H9 (cell line): ENCODE measurements around the gene PRODH. TPM values are rescaled to one million over a fixed set of nuclear protein-coding genes. Genes with fewer than 3 reads are reported as not detected.

Experiments used
- DNase-seq: peaks from one replicate; pipeline ENCODE4 v3.0.0-alpha.2; 2017
- H2AFZ ChIP-seq: one replicate; pipeline ENCODE4 v1.6.1; 2013; ENCODE audit warnings: mild to moderate bottlenecking, low read length, control low read depth, moderate library complexity
- H2AK5ac ChIP-seq: 2 replicates; pipeline ENCODE4 v1.6.1; 2013; ENCODE audit warnings: low read length, control low read depth, mixed read lengths; ENCODE audit not compliant: insufficient read length
- H2BK120ac ChIP-seq: one replicate; pipeline ENCODE4 v1.6.1; 2013; ENCODE audit warnings: low read depth, mild to moderate bottlenecking, low read length, control low read depth, inconsistent platforms; ENCODE audit not compliant: poor library complexity, severe bottlenecking
- H2BK12ac ChIP-seq: 2 replicates; pipeline ENCODE4 v1.6.1; 2013; ENCODE audit warnings: low read length, control low read depth, mixed read lengths, low read depth; ENCODE audit not compliant: insufficient read length
- H2BK15ac ChIP-seq: 2 replicates; pipeline ENCODE4 v1.6.1; 2013; ENCODE audit warnings: low read depth, low read length, control low read depth
- H2BK20ac ChIP-seq: one replicate; pipeline ENCODE4 v1.6.1; 2013; ENCODE audit warnings: low read depth, mild to moderate bottlenecking, low read length, control low read depth, inconsistent platforms; ENCODE audit not compliant: poor library complexity, severe bottlenecking
- H2BK5ac ChIP-seq: 2 replicates; pipeline ENCODE4 v1.6.1; 2013; ENCODE audit warnings: low read length, control low read depth, mixed read lengths; ENCODE audit not compliant: insufficient read length
- H3K14ac ChIP-seq: 2 replicates; pipeline ENCODE4 v1.6.1; 2013; ENCODE audit warnings: low read length, control low read depth; ENCODE audit not compliant: insufficient read depth
- H3K18ac ChIP-seq: 2 replicates; pipeline ENCODE4 v1.6.1; 2013; ENCODE audit warnings: low read depth, mild to moderate bottlenecking, mixed read lengths, low read length, control low read depth; ENCODE audit not compliant: insufficient read length
- H3K23ac ChIP-seq: 2 replicates; pipeline ENCODE4 v1.6.1; 2013; ENCODE audit warnings: low read length, control low read depth, mixed read lengths, low read depth; ENCODE audit not compliant: insufficient read length
- H3K23me2 ChIP-seq: 2 replicates; pipeline ENCODE4 v1.6.1; 2013; ENCODE audit warnings: low read depth, mild to moderate bottlenecking, mixed read lengths, low read length, control low read depth; ENCODE audit not compliant: insufficient read length, poor library complexity, severe bottlenecking
- H3K27ac ChIP-seq: 2 replicates; pipeline ENCODE4 v1.5.1; 2013; ENCODE audit warnings: low read length, control low read depth, mixed read lengths, low read depth; ENCODE audit not compliant: insufficient read length
- H3K27me3 ChIP-seq: 2 replicates; pipeline ENCODE4 v1.6.1; 2013; ENCODE audit warnings: low read length, control low read depth, inconsistent platforms; ENCODE audit not compliant: insufficient read depth
- H3K4ac ChIP-seq: 2 replicates; pipeline ENCODE4 v1.6.1; 2013; ENCODE audit warnings: low read depth, mild to moderate bottlenecking, control low read depth, inconsistent platforms, low read length, moderate library complexity
- H3K4me1 ChIP-seq: 2 replicates; pipeline ENCODE4 v1.6.1; 2013; ENCODE audit warnings: low read length, control low read depth, inconsistent platforms; ENCODE audit not compliant: insufficient read depth
- H3K4me2 ChIP-seq: 2 replicates; pipeline ENCODE4 v1.6.1; 2013; ENCODE audit warnings: low read length, control low read depth, mixed read lengths; ENCODE audit not compliant: insufficient read length, insufficient read depth
- H3K56ac ChIP-seq: 2 replicates; pipeline ENCODE4 v1.6.1; 2013; ENCODE audit warnings: low read depth, mild to moderate bottlenecking, mixed read lengths, low read length, control low read depth; ENCODE audit not compliant: insufficient read length
- H3K79me1 ChIP-seq: 2 replicates; pipeline ENCODE4 v1.6.1; 2013; ENCODE audit warnings: low read depth, mild to moderate bottlenecking, moderate library complexity, low read length, control low read depth, inconsistent platforms; ENCODE audit not compliant: insufficient read depth, poor library complexity, severe bottlenecking
- H3K79me2 ChIP-seq: 2 replicates; pipeline ENCODE4 v1.6.1; 2013; ENCODE audit warnings: low read length, control low read depth, inconsistent platforms; ENCODE audit not compliant: insufficient read depth
- H3K9ac ChIP-seq: 2 replicates; pipeline ENCODE4 v1.6.1; 2013; ENCODE audit warnings: low read length, control low read depth, mixed read lengths; ENCODE audit not compliant: insufficient read length; ENCODE audit errors: extremely low read depth
- H3K9me3 ChIP-seq: one replicate; pipeline ENCODE4 v1.6.1; 2013; ENCODE audit warnings: low read depth, low read length, inconsistent platforms; ENCODE audit not compliant: control insufficient read depth
- H3T11ph ChIP-seq: one replicate; pipeline ENCODE4 v1.6.1; 2013; ENCODE audit warnings: mild to moderate bottlenecking, low read length, control low read depth, inconsistent platforms
- H4K20me1 ChIP-seq: one replicate; pipeline ENCODE4 v1.6.1; 2013; ENCODE audit not compliant: control insufficient read depth, insufficient read length, insufficient read depth
- H4K5ac ChIP-seq: 2 replicates; pipeline ENCODE4 v1.6.1; 2013; ENCODE audit warnings: low read depth, mild to moderate bottlenecking, mixed read lengths, low read length, control low read depth; ENCODE audit not compliant: insufficient read length
- H4K8ac ChIP-seq: replicated peaks from 2 replicates; pipeline ENCODE4 v1.6.1; 2013; ENCODE audit warnings: low read length, control low read depth, mixed read lengths, low read depth; ENCODE audit not compliant: insufficient read length
- H4K91ac ChIP-seq: 2 replicates; pipeline ENCODE4 v1.6.1; 2013; ENCODE audit warnings: low read depth, mild to moderate bottlenecking, moderate library complexity, mixed read lengths, low read length, control low read depth; ENCODE audit not compliant: insufficient read length
- H3K27ac Mint-ChIP-seq, 3 experiments: 2 replicates in 2 of 3; 3 replicates in 1 of 3; pipeline ENCODE4 v1.8.0; 2020 to 2021; ENCODE audit warnings: mixed read lengths in 3 of 3, mild to moderate bottlenecking in 1 of 3, moderate library complexity in 1 of 3
- H3K27me3 Mint-ChIP-seq: 2 replicates; pipeline ENCODE4 v1.8.0; 2021; ENCODE audit warnings: low read depth, mild to moderate bottlenecking, moderate library complexity, mixed read lengths
- H3K36me3 Mint-ChIP-seq, 3 experiments: 2 replicates in 2 of 3; 3 replicates in 1 of 3; pipeline ENCODE4 v1.8.0; 2020 to 2021; ENCODE audit warnings: low read depth in 3 of 3, mixed read lengths in 3 of 3; ENCODE audit not compliant: insufficient read depth in 1 of 3
- H3K4me1 Mint-ChIP-seq, 2 experiments: 2 replicates each; pipeline ENCODE4 v1.8.0; 2020; ENCODE audit warnings: mixed read lengths in 2 of 2
- H3K4me3 Mint-ChIP-seq, 2 experiments: 2 replicates in 1 of 2; 3 replicates in 1 of 2; pipeline ENCODE4 v1.8.0; 2020 to 2021; ENCODE audit warnings: mild to moderate bottlenecking in 2 of 2, mixed read lengths in 2 of 2, moderate library complexity in 1 of 2
- H3K9me3 Mint-ChIP-seq, 2 experiments: 2 replicates in 1 of 2; 3 replicates in 1 of 2; pipeline ENCODE4 v1.8.0; 2020; ENCODE audit warnings: mild to moderate bottlenecking in 2 of 2, mixed read lengths in 2 of 2, moderate library complexity in 1 of 2
- CTCF ChIP-seq: fragments of 200-600 bp; sonication (generic); conservative IDR thresholded peaks from 3 replicates; pipeline ENCODE4 v1.8.0; 2021; ENCODE audit warnings: antibody characterized with exemption, mild to moderate bottlenecking
- WGBS: extraction: QIAGEN DNeasy Blood & Tissue Kit; methylation state at CpG from one replicate; pipeline ENCODE4 v1.1.7; 2013; ENCODE audit warnings: missing lambda C conversion rate, low lambda C conversion rate, mixed read lengths; ENCODE audit not compliant: insufficient read length; ENCODE audit errors: extremely low coverage; 5-methylcytosine and 5-hydroxymethylcytosine counted together
- total RNA-seq: library from RNA; stranded (reverse); gene quantifications from 2 replicates; pipeline ENCODE4 v1.2.1, GENCODE V29; 2021

Gene PRODH
- total RNA-seq, 1 experiment from 2014 or later: 51.2 TPM

DNA sequence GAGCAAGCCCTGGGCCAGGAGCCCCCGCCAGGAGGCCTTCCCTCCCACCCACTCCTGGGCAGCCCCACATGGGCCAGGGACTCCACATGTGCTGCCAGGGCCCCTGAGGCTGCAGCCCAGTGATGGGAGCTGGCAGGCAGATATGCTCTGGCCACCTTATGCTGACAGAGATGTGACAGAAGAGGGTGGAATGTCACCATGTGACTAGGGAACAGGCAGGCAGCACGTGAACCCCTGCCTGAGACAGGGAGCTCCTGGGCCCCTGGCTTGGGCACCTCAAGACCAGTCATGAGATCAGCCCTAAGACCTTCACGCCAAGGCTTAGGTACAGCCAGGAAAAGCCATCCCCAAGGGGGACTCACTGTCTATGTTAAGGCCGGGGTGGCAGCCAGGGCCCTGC is 9.1 kb downstream of the PRODH start:
- no peak overlapping the region for H3K14ac ChIP-seq
- no peaks in the 10 kb centered on the region for H3K9me3 ChIP-seq
- H3K9me3 Mint-ChIP-seq: no peaks in the 10 kb centered on the region
- no peak overlapping the region for H4K5ac ChIP-seq
- no peaks in the 10 kb centered on the region for H3K79me2 ChIP-seq
- no peak overlapping the region for H2BK20ac ChIP-seq
- no peak overlapping the region for H3T11ph ChIP-seq
- DNase-seq: no peak
- H3K27me3 Mint-ChIP-seq: no peaks in the 10 kb centered on the region
- no peaks in the 10 kb centered on the region for H3K4me1 Mint-ChIP-seq
- no peak overlapping the region for H3K18ac ChIP-seq
- no peaks in the 10 kb centered on the region for H3K23me2 ChIP-seq
- H3K4me3 Mint-ChIP-seq: no peak overlapping the region
- WGBS: no CpG with 5 or more reads among the region's 4 CpGs
- no peak overlapping the region for H2AFZ ChIP-seq
- no peaks in the 10 kb centered on the region for H4K20me1 ChIP-seq
- H3K4me1 ChIP-seq: no peaks in the 10 kb centered on the region
- no peaks in the 10 kb centered on the region for H3K36me3 Mint-ChIP-seq
- H3K27ac Mint-ChIP-seq: no peak overlapping the region
- no peak overlapping the region for H3K23ac ChIP-seq
- H3K27me3 ChIP-seq: no peaks in the 10 kb centered on the region
- H2BK5ac ChIP-seq: no peak overlapping the region
- H3K27ac ChIP-seq: no peak overlapping the region
- H2BK12ac ChIP-seq: no peak overlapping the region
- H3K4me2 ChIP-seq: no peak overlapping the region
- H2BK15ac ChIP-seq: no peak overlapping the region
- H4K91ac ChIP-seq: no peak overlapping the region
- no peak overlapping the region for H3K4ac ChIP-seq
- no peaks in the 10 kb centered on the region for H3K79me1 ChIP-seq
- no peak overlapping the region for H3K9ac ChIP-seq
- no peak overlapping the region for H4K8ac ChIP-seq
- no peak overlapping the region for H2BK120ac ChIP-seq
- H3K56ac ChIP-seq: no peak overlapping the region
- no peak overlapping the region for H2AK5ac ChIP-seq
- no peak for TF ChIP-seq CTCF
